H9 (cell line): Measurements from ENCODE around the gene CGB5. TPM values are rescaled to one million over a fixed set of nuclear protein-coding genes. Genes with fewer than 3 reads are reported as not detected.

Source experiments
- DNase-seq: peaks from one replicate; pipeline ENCODE4 v3.0.0-alpha.2; 2017
- H2AFZ ChIP-seq: one replicate; pipeline ENCODE4 v1.6.1; 2013; ENCODE audit warnings: mild to moderate bottlenecking, low read length, control low read depth, moderate library complexity
- H2AK5ac ChIP-seq: 2 replicates; pipeline ENCODE4 v1.6.1; 2013; ENCODE audit warnings: low read length, control low read depth, mixed read lengths; ENCODE audit not compliant: insufficient read length
- H2BK120ac ChIP-seq: one replicate; pipeline ENCODE4 v1.6.1; 2013; ENCODE audit warnings: low read depth, mild to moderate bottlenecking, low read length, control low read depth, inconsistent platforms; ENCODE audit not compliant: poor library complexity, severe bottlenecking
- H2BK12ac ChIP-seq: 2 replicates; pipeline ENCODE4 v1.6.1; 2013; ENCODE audit warnings: low read length, control low read depth, mixed read lengths, low read depth; ENCODE audit not compliant: insufficient read length
- H2BK15ac ChIP-seq: 2 replicates; pipeline ENCODE4 v1.6.1; 2013; ENCODE audit warnings: low read depth, low read length, control low read depth
- H2BK20ac ChIP-seq: one replicate; pipeline ENCODE4 v1.6.1; 2013; ENCODE audit warnings: low read depth, mild to moderate bottlenecking, low read length, control low read depth, inconsistent platforms; ENCODE audit not compliant: poor library complexity, severe bottlenecking
- H2BK5ac ChIP-seq: 2 replicates; pipeline ENCODE4 v1.6.1; 2013; ENCODE audit warnings: low read length, control low read depth, mixed read lengths; ENCODE audit not compliant: insufficient read length
- H3K14ac ChIP-seq: 2 replicates; pipeline ENCODE4 v1.6.1; 2013; ENCODE audit warnings: low read length, control low read depth; ENCODE audit not compliant: insufficient read depth
- H3K18ac ChIP-seq: 2 replicates; pipeline ENCODE4 v1.6.1; 2013; ENCODE audit warnings: low read depth, mild to moderate bottlenecking, mixed read lengths, low read length, control low read depth; ENCODE audit not compliant: insufficient read length
- H3K23ac ChIP-seq: 2 replicates; pipeline ENCODE4 v1.6.1; 2013; ENCODE audit warnings: low read length, control low read depth, mixed read lengths, low read depth; ENCODE audit not compliant: insufficient read length
- H3K23me2 ChIP-seq: 2 replicates; pipeline ENCODE4 v1.6.1; 2013; ENCODE audit warnings: low read depth, mild to moderate bottlenecking, mixed read lengths, low read length, control low read depth; ENCODE audit not compliant: insufficient read length, poor library complexity, severe bottlenecking
- H3K27ac ChIP-seq: 2 replicates; pipeline ENCODE4 v1.5.1; 2013; ENCODE audit warnings: low read length, control low read depth, mixed read lengths, low read depth; ENCODE audit not compliant: insufficient read length
- H3K27me3 ChIP-seq: 2 replicates; pipeline ENCODE4 v1.6.1; 2013; ENCODE audit warnings: low read length, control low read depth, inconsistent platforms; ENCODE audit not compliant: insufficient read depth
- H3K4ac ChIP-seq: 2 replicates; pipeline ENCODE4 v1.6.1; 2013; ENCODE audit warnings: low read depth, mild to moderate bottlenecking, control low read depth, inconsistent platforms, low read length, moderate library complexity
- H3K4me1 ChIP-seq: 2 replicates; pipeline ENCODE4 v1.6.1; 2013; ENCODE audit warnings: low read length, control low read depth, inconsistent platforms; ENCODE audit not compliant: insufficient read depth
- H3K4me2 ChIP-seq: 2 replicates; pipeline ENCODE4 v1.6.1; 2013; ENCODE audit warnings: low read length, control low read depth, mixed read lengths; ENCODE audit not compliant: insufficient read length, insufficient read depth
- H3K56ac ChIP-seq: 2 replicates; pipeline ENCODE4 v1.6.1; 2013; ENCODE audit warnings: low read depth, mild to moderate bottlenecking, mixed read lengths, low read length, control low read depth; ENCODE audit not compliant: insufficient read length
- H3K79me1 ChIP-seq: 2 replicates; pipeline ENCODE4 v1.6.1; 2013; ENCODE audit warnings: low read depth, mild to moderate bottlenecking, moderate library complexity, low read length, control low read depth, inconsistent platforms; ENCODE audit not compliant: insufficient read depth, poor library complexity, severe bottlenecking
- H3K79me2 ChIP-seq: 2 replicates; pipeline ENCODE4 v1.6.1; 2013; ENCODE audit warnings: low read length, control low read depth, inconsistent platforms; ENCODE audit not compliant: insufficient read depth
- H3K9ac ChIP-seq: 2 replicates; pipeline ENCODE4 v1.6.1; 2013; ENCODE audit warnings: low read length, control low read depth, mixed read lengths; ENCODE audit not compliant: insufficient read length; ENCODE audit errors: extremely low read depth
- H3K9me3 ChIP-seq: one replicate; pipeline ENCODE4 v1.6.1; 2013; ENCODE audit warnings: low read depth, low read length, inconsistent platforms; ENCODE audit not compliant: control insufficient read depth
- H3T11ph ChIP-seq: one replicate; pipeline ENCODE4 v1.6.1; 2013; ENCODE audit warnings: mild to moderate bottlenecking, low read length, control low read depth, inconsistent platforms
- H4K20me1 ChIP-seq: one replicate; pipeline ENCODE4 v1.6.1; 2013; ENCODE audit not compliant: control insufficient read depth, insufficient read length, insufficient read depth
- H4K5ac ChIP-seq: 2 replicates; pipeline ENCODE4 v1.6.1; 2013; ENCODE audit warnings: low read depth, mild to moderate bottlenecking, mixed read lengths, low read length, control low read depth; ENCODE audit not compliant: insufficient read length
- H4K8ac ChIP-seq: replicated peaks from 2 replicates; pipeline ENCODE4 v1.6.1; 2013; ENCODE audit warnings: low read length, control low read depth, mixed read lengths, low read depth; ENCODE audit not compliant: insufficient read length
- H4K91ac ChIP-seq: 2 replicates; pipeline ENCODE4 v1.6.1; 2013; ENCODE audit warnings: low read depth, mild to moderate bottlenecking, moderate library complexity, mixed read lengths, low read length, control low read depth; ENCODE audit not compliant: insufficient read length
- H3K27ac Mint-ChIP-seq, 3 experiments: 2 replicates in 2 of 3; 3 replicates in 1 of 3; pipeline ENCODE4 v1.8.0; 2020 to 2021; ENCODE audit warnings: mixed read lengths in 3 of 3, mild to moderate bottlenecking in 1 of 3, moderate library complexity in 1 of 3
- H3K27me3 Mint-ChIP-seq: 2 replicates; pipeline ENCODE4 v1.8.0; 2021; ENCODE audit warnings: low read depth, mild to moderate bottlenecking, moderate library complexity, mixed read lengths
- H3K36me3 Mint-ChIP-seq, 3 experiments: 2 replicates in 2 of 3; 3 replicates in 1 of 3; pipeline ENCODE4 v1.8.0; 2020 to 2021; ENCODE audit warnings: low read depth in 3 of 3, mixed read lengths in 3 of 3; ENCODE audit not compliant: insufficient read depth in 1 of 3
- H3K4me1 Mint-ChIP-seq, 2 experiments: 2 replicates each; pipeline ENCODE4 v1.8.0; 2020; ENCODE audit warnings: mixed read lengths in 2 of 2
- H3K4me3 Mint-ChIP-seq, 2 experiments: 2 replicates in 1 of 2; 3 replicates in 1 of 2; pipeline ENCODE4 v1.8.0; 2020 to 2021; ENCODE audit warnings: mild to moderate bottlenecking in 2 of 2, mixed read lengths in 2 of 2, moderate library complexity in 1 of 2
- H3K9me3 Mint-ChIP-seq, 2 experiments: 2 replicates in 1 of 2; 3 replicates in 1 of 2; pipeline ENCODE4 v1.8.0; 2020; ENCODE audit warnings: mild to moderate bottlenecking in 2 of 2, mixed read lengths in 2 of 2, moderate library complexity in 1 of 2
- CTCF ChIP-seq: fragments of 200-600 bp; sonication (generic); conservative IDR thresholded peaks from 3 replicates; pipeline ENCODE4 v1.8.0; 2021; ENCODE audit warnings: antibody characterized with exemption, mild to moderate bottlenecking
- WGBS: extraction: QIAGEN DNeasy Blood & Tissue Kit; methylation state at CpG from one replicate; pipeline ENCODE4 v1.1.7; 2013; ENCODE audit warnings: missing lambda C conversion rate, low lambda C conversion rate, mixed read lengths; ENCODE audit not compliant: insufficient read length; ENCODE audit errors: extremely low coverage; 5-methylcytosine and 5-hydroxymethylcytosine counted together
- total RNA-seq: library from RNA; stranded (reverse); gene quantifications from 2 replicates; pipeline ENCODE4 v1.2.1, GENCODE V29; 2021

CGB5 gene
- total RNA-seq, 1 experiment from 2014 or later: not detected

- no peak overlapping the region for H3K14ac ChIP-seq
- H2AFZ ChIP-seq: no peak overlapping the region
- no peak overlapping the region for H3K4ac ChIP-seq
- no peak overlapping the region for H2BK12ac ChIP-seq
- peaks cover 33% of the 10 kb centered on the region; the same call in 1 of the 2 replicates for H3K27me3 ChIP-seq
- H3T11ph ChIP-seq: no peak overlapping the region
- no peak overlapping the region for H2BK15ac ChIP-seq
- peak overlapping the region; percentile 62 for H3K4me2 ChIP-seq
- H2AK5ac ChIP-seq: no peak overlapping the region
- no peak overlapping the region for H3K18ac ChIP-seq
- peaks cover 29 to 44% of the 10 kb centered on the region in 2 experiments for H3K4me1 Mint-ChIP-seq
- H3K23me2 ChIP-seq: peaks cover 3% of the 10 kb centered on the region
- H4K20me1 ChIP-seq: no peaks in the 10 kb centered on the region
- no peak overlapping the region for H4K8ac ChIP-seq
- H3K27ac ChIP-seq: no peak overlapping the region
- no peak overlapping the region for H3K9ac ChIP-seq
- TF ChIP-seq CTCF: no peak
- H4K5ac ChIP-seq: no peak overlapping the region
- peaks cover 7 to 14% of the 10 kb centered on the region in 2 experiments; a peak in 4 of 5 replicates for H3K9me3 Mint-ChIP-seq
- H3K4me3 Mint-ChIP-seq: peak overlapping the region; percentile 19 to 39; a peak in 3 of 5 replicates
- peaks cover 0 to 4% (median 3%) of the 10 kb centered on the region in 3 experiments; a peak in 3 of 7 replicates for H3K36me3 Mint-ChIP-seq
- no peak overlapping the region for H2BK5ac ChIP-seq
- DNase-seq: no peak
- H3K9me3 ChIP-seq: no peaks in the 10 kb centered on the region
- no peak overlapping the region for H2BK120ac ChIP-seq
- no peaks in the 10 kb centered on the region for H3K79me1 ChIP-seq
- H4K91ac ChIP-seq: no peak overlapping the region
- H3K56ac ChIP-seq: no peak overlapping the region
- no peak overlapping the region for H3K27ac Mint-ChIP-seq
- peaks cover 2% of the 10 kb centered on the region; the same call in 1 of the 2 replicates for H3K4me1 ChIP-seq
- H3K23ac ChIP-seq: no peak overlapping the region
- peaks cover 77% of the 10 kb centered on the region for H3K27me3 Mint-ChIP-seq
- no CpG with 5 or more reads among the region's 13 CpGs for WGBS
- H3K79me2 ChIP-seq: no peaks in the 10 kb centered on the region
- H2BK20ac ChIP-seq: no peak overlapping the region
These were observed 22.4 kb downstream of the CGB5 start for GRCh38 chr19:49065905-49066512.
